HCT116 (cell line): ENCODE results near the gene NOD1. TPM values are rescaled to one million over a fixed set of nuclear protein-coding genes. Genes with fewer than 3 reads are reported as not detected.

Experiments used
- ATAC-seq: fragments of 200-7000 bp; cut with Tn5 transposase; 2 replicates; pipeline ENCODE4 v1.9.1; 2020; ENCODE audit warnings: mild to moderate bottlenecking, moderate library complexity
- BruUV-seq: library from RNA; stranded (reverse); fragments of 400-500 nt; replicated peaks from 2 replicates; lab custom pipeline; 2021; lab: Mats Ljungman, UMichigan
- CTCF ChIA-PET: fragments of 300-600 bp; sonication (Branson Sonifier 250); formaldehyde crosslinking; loops from one replicate; lab custom pipeline; 2021; ENCODE audit warnings: antibody characterized with exemption; lab: Charles Lee
- POLR2A ChIA-PET: fragments of 300-600, 350-600 bp; sonication (Branson Sonifier 250); formaldehyde crosslinking; loops from one replicate; lab custom pipeline; 2021; ENCODE audit warnings: antibody characterized with exemption; lab: Charles Lee
- RAD21 ChIA-PET, 2 experiments: fragments of 300-600 bp; sonication (Branson Sonifier 250); formaldehyde crosslinking; loops; one replicate each; lab custom pipeline; 2023; ENCODE audit warnings: low total read pairs in 2 of 2; ENCODE audit not compliant: uncharacterized antibody in 2 of 2, unreplicated experiment in 2 of 2, low non-redundant PET in 1 of 2; lab: Charles Lee
- DNase-seq: peaks from one replicate; pipeline ENCODE4 v3.0.0-alpha.2; 2010; ENCODE audit warnings: low read depth, low spot score
- H2AFZ ChIP-seq: fragments of 200-600 bp; shearing (Covaris generic), sonication (generic); 2 replicates; pipeline ENCODE4 v1.6.1; 2017; ENCODE audit warnings: low read depth, mixed run types, mixed read lengths, antibody characterized with exemption, low read length; ENCODE audit not compliant: poor library complexity, severe bottlenecking
- H3K27ac ChIP-seq: 2 replicates; pipeline ENCODE4 v1.5.1; 2012; ENCODE audit warnings: low read depth, low read length
- H3K27me3 ChIP-seq: fragments of 200-600 bp; sonication (generic); 2 replicates; pipeline ENCODE4 v1.6.1; 2016; ENCODE audit warnings: mixed run types, low read length, mixed read lengths; ENCODE audit not compliant: insufficient read depth
- H3K36me3 ChIP-seq, 2 experiments: fragments of 200-500 bp in 1 of 2; fragments of 200-600 bp in 1 of 2; sonication (Bioruptor generic) in 1 of 2; sonication (generic) in 1 of 2; 2 replicates each; pipeline versions ENCODE4 v1.5.1 to v1.6.1; 2014 to 2016; ENCODE audit warnings: low read length in 2 of 2, inconsistent platforms in 1 of 2, mixed read lengths in 1 of 2, mixed run types in 1 of 2; ENCODE audit not compliant: insufficient read depth in 2 of 2, control insufficient read depth in 1 of 2
- H3K4me1 ChIP-seq, 2 experiments: fragments of 200-600 bp in 1 of 2; sonication (generic) in 1 of 2; 2 replicates each; pipeline versions ENCODE4 v1.5.1 to v1.6.1; 2012 to 2017; ENCODE audit warnings: low read length in 2 of 2, inconsistent platforms in 1 of 2, mild to moderate bottlenecking in 1 of 2, mixed read lengths in 1 of 2, mixed run types in 1 of 2, moderate library complexity in 1 of 2; ENCODE audit not compliant: insufficient read depth in 2 of 2, control insufficient read depth in 1 of 2
- H3K4me2 ChIP-seq: fragments of 200-600 bp; sonication (generic); 2 replicates; pipeline ENCODE4 v1.6.1; 2017; ENCODE audit warnings: mixed run types, low read length, mixed read lengths
- H3K4me3 ChIP-seq, 2 experiments: fragments of 200-600 bp in 1 of 2; sonication (generic) in 1 of 2; replicated peaks in 1 of 2; 2 replicates each; pipeline ENCODE4 v1.5.1; 2011 to 2016; ENCODE audit warnings: low read length in 2 of 2, control low read depth in 1 of 2, low read depth in 1 of 2, mild to moderate bottlenecking in 1 of 2, mixed read lengths in 1 of 2, mixed run types in 1 of 2
- H3K79me2 ChIP-seq: fragments of 200-600 bp; sonication (generic); 2 replicates; pipeline ENCODE4 v1.6.1; 2017; ENCODE audit warnings: mild to moderate bottlenecking, mixed run types, low read length, moderate library complexity, mixed read lengths; ENCODE audit not compliant: insufficient read depth
- H3K9ac ChIP-seq: fragments of 200-600 bp; sonication (generic); 2 replicates; pipeline ENCODE4 v1.6.1; 2016; ENCODE audit warnings: low read length, mixed read lengths
- H3K9me2 ChIP-seq: fragments of 200-600 bp; sonication (generic), shearing (Covaris generic); 2 replicates; pipeline ENCODE4 v1.6.1; 2017; ENCODE audit warnings: mixed run types, mild to moderate bottlenecking, moderate library complexity; ENCODE audit not compliant: insufficient read depth
- H3K9me3 ChIP-seq, 2 experiments: fragments of 200-500 bp in 1 of 2; fragments of 200-600 bp in 1 of 2; sonication (Bioruptor generic) in 1 of 2; sonication (generic) in 1 of 2; 2 replicates each; pipeline ENCODE4 v1.6.1; 2014 to 2017; ENCODE audit warnings: low read length in 2 of 2, mixed read lengths in 2 of 2, inconsistent platforms in 1 of 2, low read depth in 1 of 2, mild to moderate bottlenecking in 1 of 2, mixed run types in 1 of 2, moderate library complexity in 1 of 2; ENCODE audit not compliant: control insufficient read depth in 1 of 2, insufficient read depth in 1 of 2
- H4K20me1 ChIP-seq: fragments of 200-600 bp; sonication (generic), shearing (Covaris generic); 2 replicates; pipeline ENCODE4 v1.6.1; 2017; ENCODE audit warnings: mixed run types, mild to moderate bottlenecking, moderate library complexity; ENCODE audit not compliant: insufficient read depth
- CBX3 ChIP-seq: IDR thresholded peaks from 2 replicates; pipeline ENCODE4 v1.6.1; 2012; ENCODE audit warnings: low read depth
- EGR1 ChIP-seq: IDR thresholded peaks from 2 replicates; pipeline ENCODE4 v1.6.1; 2012; ENCODE audit warnings: low read depth
- POLR2A ChIP-seq: IDR thresholded peaks from 2 replicates; pipeline ENCODE4 v1.7.0; 2011; ENCODE audit warnings: borderline replicate concordance; ENCODE audit not compliant: insufficient read depth, insufficient read length; ENCODE audit errors: extremely low read depth
- TCF7L2 ChIP-seq: IDR thresholded peaks from 2 replicates; pipeline ENCODE4 v1.7.0; 2011; ENCODE audit warnings: borderline replicate concordance, inconsistent platforms; ENCODE audit not compliant: insufficient read depth, insufficient read length; ENCODE audit errors: extremely low read depth
- ZFX ChIP-seq: fragments of 450-650 bp; IDR thresholded peaks from 2 replicates; pipeline ENCODE4 v1.6.1; 2017
- ZNF274 ChIP-seq: fragments of 200-500 bp; sonication (Bioruptor generic); IDR thresholded peaks from 2 replicates; pipeline ENCODE4 v1.6.1; 2014; ENCODE audit warnings: mild to moderate bottlenecking, low read depth, low read length, inconsistent platforms
- intact Hi-C: fragments of 100-400 bp; cut with micrococcal nuclease; formaldehyde crosslinking; loops from 2 replicates; pipeline ENCODE4 v1.10.0; 2022
- total RNA-seq: library from RNA; stranded (reverse); gene quantifications from one replicate; pipeline ENCODE4 v1.2.1, GENCODE V29; 2021; ENCODE audit not compliant: unreplicated experiment
- TF ChIP-seq, protein P1 (sequence below): IDR thresholded peaks from 2 replicates; pipeline ENCODE4 v1.6.1; 2012
- TF ChIP-seq, protein P2 (sequence below): IDR thresholded peaks from 2 replicates; pipeline ENCODE4 v1.6.1; 2011; ENCODE audit warnings: mild to moderate bottlenecking, low read length, moderate library complexity; ENCODE audit not compliant: insufficient replicate concordance; ENCODE audit errors: extremely low read depth
- TF ChIP-seq, protein P3 (sequence below), 3 experiments: fragments of 200-600 bp in 1 of 3; sonication (generic) in 1 of 3; IDR thresholded peaks in 2 of 3; conservative IDR thresholded peaks in 1 of 3; 2 replicates each; pipeline ENCODE4 v1.5.1; 2012 to 2017; ENCODE audit warnings: low read depth in 2 of 3, low read length in 2 of 3, antibody characterized with exemption in 1 of 3, borderline replicate concordance in 1 of 3, control low read depth in 1 of 3, mild to moderate bottlenecking in 1 of 3, mixed read lengths in 1 of 3, mixed run types in 1 of 3, moderate library complexity in 1 of 3; ENCODE audit not compliant: insufficient read depth in 1 of 3

Gene NOD1
- total RNA-seq, 1 experiment from 2014 or later: 5.9 TPM

DNA sequence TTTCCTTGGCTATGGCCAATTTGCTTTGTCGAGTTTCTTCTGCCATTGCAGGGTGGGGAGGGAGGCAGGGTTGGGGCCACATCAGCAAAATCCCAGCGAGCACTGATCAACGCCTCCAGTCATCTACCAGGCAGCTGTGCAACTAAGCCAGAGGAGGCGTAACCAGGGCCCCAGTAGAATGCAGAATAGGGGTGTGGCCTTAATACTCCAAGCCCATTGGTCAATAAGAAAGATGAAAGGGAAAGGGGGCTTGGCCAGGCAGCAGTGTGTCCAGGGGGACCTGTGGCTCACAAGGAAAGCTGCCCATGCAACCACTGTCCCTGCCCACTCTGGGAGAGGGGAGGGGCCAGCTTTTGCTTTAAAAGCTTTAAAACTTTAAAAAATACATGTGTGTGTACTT is 47.6 kb upstream of the NOD1 start:
- ATAC-seq: no peak
- Histone ChIP-seq H3K79me2 (no peaks in the 10 kb centered on the region), H3K27me3 (no peaks in the 10 kb centered on the region), H3K9me3 (no peaks in the 10 kb centered on the region), H3K36me3 (no peaks in the 10 kb centered on the region), H3K9me2 (no peaks in the 10 kb centered on the region), H2AFZ (no peak overlapping the region), H3K9ac (no peak overlapping the region), H3K27ac (no peak overlapping the region), H3K4me3 (no peak overlapping the region), H3K4me1 (no peaks in the 10 kb centered on the region), H3K4me2 (no peak overlapping the region), H4K20me1 (no peaks in the 10 kb centered on the region)
- TF ChIP-seq TCF7L2 (peak; percentile 77), ZFX (no peak)
- intact Hi-C loops: no loop called here
- no peak for DNase-seq
- BruUV-seq: no TSS peak
- CTCF ChIA-PET: no interaction called here
- RAD21 ChIA-PET: no interaction called here
- POLR2A ChIA-PET: no interaction called here

DNA sequence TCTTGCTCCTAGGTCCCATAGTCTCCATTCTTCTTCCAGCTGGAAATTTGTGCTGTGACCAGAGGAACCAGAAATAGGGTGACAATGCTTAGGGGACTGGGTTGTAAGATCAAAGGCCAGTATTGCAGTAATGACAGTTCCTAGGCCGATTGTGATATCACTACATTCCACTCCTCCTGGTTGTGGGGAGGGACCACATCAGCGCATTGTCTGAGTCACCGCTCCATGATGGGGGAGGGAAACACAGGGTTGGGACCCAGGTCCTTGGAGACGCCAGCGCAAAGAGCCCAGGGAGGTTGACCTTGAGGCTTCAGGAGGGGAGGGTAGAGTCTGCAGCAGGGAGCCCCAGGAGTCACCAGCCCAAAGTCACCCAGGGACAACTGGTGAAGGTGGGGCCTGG is 46.8 kb upstream of the NOD1 start:
- TF ChIP-seq TCF7L2: peak; percentile 76
- TF ChIP-seq, protein P1, sequence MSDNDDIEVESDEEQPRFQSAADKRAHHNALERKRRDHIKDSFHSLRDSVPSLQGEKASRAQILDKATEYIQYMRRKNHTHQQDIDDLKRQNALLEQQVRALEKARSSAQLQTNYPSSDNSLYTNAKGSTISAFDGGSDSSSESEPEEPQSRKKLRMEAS: no peak
- DNase-seq (no peak), ATAC-seq (no peak)
- no peaks in the 10 kb centered on the region for H4K20me1 ChIP-seq
- H3K27me3 ChIP-seq: no peaks in the 10 kb centered on the region
- no TSS peak for BruUV-seq
- H3K9ac ChIP-seq: no peak overlapping the region
- no peak overlapping the region for H3K27ac ChIP-seq
- no peak overlapping the region for H2AFZ ChIP-seq
- H3K4me1 ChIP-seq: no peaks in the 10 kb centered on the region
- ChIA-PET RAD21 (no interaction called here), CTCF (no interaction called here), POLR2A (no interaction called here)
- H3K9me3 ChIP-seq: no peaks in the 10 kb centered on the region
- no peak overlapping the region for H3K4me3 ChIP-seq
- no peak overlapping the region for H3K4me2 ChIP-seq
- intact Hi-C loops: no loop called here
- H3K79me2 ChIP-seq: no peaks in the 10 kb centered on the region
- H3K36me3 ChIP-seq: no peaks in the 10 kb centered on the region
- H3K9me2 ChIP-seq: no peaks in the 10 kb centered on the region

DNA sequence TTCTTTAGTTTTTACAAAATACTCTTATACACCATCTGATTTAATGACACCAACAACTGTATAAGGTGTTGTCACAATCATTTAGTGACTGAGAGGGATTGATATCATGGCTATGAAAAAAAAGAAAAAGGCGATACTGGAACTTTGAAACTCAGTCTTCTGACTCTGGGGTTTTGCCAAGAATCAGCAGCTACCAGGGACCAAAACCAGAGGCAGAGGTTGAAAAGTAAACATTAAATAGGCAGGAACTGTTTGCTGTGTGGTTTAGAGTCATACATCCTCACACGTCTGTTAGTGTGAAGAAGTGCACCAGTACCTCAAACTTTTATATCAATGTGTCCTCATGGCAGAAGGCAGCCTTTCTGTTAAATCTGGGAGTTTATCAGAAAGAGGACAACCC is 46.0 kb upstream of the NOD1 start:
- TF ChIP-seq, protein P1: no peak
- TF ChIP-seq EGR1 (no peak), CBX3 (no peak), POLR2A (no peak), ZNF274 (no peak)
- TF ChIP-seq, protein P2, sequence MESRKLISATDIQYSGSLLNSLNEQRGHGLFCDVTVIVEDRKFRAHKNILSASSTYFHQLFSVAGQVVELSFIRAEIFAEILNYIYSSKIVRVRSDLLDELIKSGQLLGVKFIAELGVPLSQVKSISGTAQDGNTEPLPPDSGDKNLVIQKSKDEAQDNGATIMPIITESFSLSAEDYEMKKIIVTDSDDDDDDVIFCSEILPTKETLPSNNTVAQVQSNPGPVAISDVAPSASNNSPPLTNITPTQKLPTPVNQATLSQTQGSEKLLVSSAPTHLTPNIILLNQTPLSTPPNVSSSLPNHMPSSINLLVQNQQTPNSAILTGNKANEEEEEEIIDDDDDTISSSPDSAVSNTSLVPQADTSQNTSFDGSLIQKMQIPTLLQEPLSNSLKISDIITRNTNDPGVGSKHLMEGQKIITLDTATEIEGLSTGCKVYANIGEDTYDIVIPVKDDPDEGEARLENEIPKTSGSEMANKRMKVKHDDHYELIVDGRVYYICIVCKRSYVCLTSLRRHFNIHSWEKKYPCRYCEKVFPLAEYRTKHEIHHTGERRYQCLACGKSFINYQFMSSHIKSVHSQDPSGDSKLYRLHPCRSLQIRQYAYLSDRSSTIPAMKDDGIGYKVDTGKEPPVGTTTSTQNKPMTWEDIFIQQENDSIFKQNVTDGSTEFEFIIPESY: no peak
- TF ChIP-seq, protein P3, sequence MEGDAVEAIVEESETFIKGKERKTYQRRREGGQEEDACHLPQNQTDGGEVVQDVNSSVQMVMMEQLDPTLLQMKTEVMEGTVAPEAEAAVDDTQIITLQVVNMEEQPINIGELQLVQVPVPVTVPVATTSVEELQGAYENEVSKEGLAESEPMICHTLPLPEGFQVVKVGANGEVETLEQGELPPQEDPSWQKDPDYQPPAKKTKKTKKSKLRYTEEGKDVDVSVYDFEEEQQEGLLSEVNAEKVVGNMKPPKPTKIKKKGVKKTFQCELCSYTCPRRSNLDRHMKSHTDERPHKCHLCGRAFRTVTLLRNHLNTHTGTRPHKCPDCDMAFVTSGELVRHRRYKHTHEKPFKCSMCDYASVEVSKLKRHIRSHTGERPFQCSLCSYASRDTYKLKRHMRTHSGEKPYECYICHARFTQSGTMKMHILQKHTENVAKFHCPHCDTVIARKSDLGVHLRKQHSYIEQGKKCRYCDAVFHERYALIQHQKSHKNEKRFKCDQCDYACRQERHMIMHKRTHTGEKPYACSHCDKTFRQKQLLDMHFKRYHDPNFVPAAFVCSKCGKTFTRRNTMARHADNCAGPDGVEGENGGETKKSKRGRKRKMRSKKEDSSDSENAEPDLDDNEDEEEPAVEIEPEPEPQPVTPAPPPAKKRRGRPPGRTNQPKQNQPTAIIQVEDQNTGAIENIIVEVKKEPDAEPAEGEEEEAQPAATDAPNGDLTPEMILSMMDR (IDR thresholded peaks at IDR 0.05 in 2 of 3, conservative IDR thresholded peaks at IDR 0.05 in 1 of 3; ENCODE audit: borderline replicate concordance in 1 of 3, insufficient read depth in 1 of 3, low read depth in 2 of 3, low read length in 2 of 3): no peak
- BruUV-seq: no TSS peak
- DNase-seq (no peak), ATAC-seq (no peak)
- Histone ChIP-seq H3K79me2 (no peaks in the 10 kb centered on the region), H3K9ac (no peak overlapping the region), H4K20me1 (no peaks in the 10 kb centered on the region), H3K27me3 (no peaks in the 10 kb centered on the region), H3K9me2 (no peaks in the 10 kb centered on the region), H2AFZ (no peak overlapping the region), H3K36me3 (no peaks in the 10 kb centered on the region), H3K4me3 (no peak overlapping the region), H3K4me1 (no peaks in the 10 kb centered on the region), H3K4me2 (no peak overlapping the region), H3K27ac (no peak overlapping the region), H3K9me3 (no peaks in the 10 kb centered on the region)
- ChIA-PET POLR2A (no interaction called here), RAD21 (no interaction called here), CTCF (no interaction called here)
- intact Hi-C loops: no loop called here
